ENCODE data around the gene CCNK.

CCNK gene

GRCh38 chr14:99534333-99534732 lies 53.1 kb downstream of the CCNK start:
- no peak overlapping the region for H3K9ac ChIP-seq (ENCODE audit: low read depth, low read length)
- peaks cover 48% of the 10 kb centered on the region for H3K4me1 ChIP-seq (ENCODE audit: control insufficient read depth, insufficient read depth, low read length)
- no peaks in the 10 kb centered on the region for H3K36me3 ChIP-seq (ENCODE audit: insufficient read depth, low read length)
- H3K27me3 ChIP-seq (ENCODE audit: control insufficient read depth, insufficient read depth, low read length), result no peaks in the 10 kb centered on the region
- H3K4me3 ChIP-seq (ENCODE audit: low read length), result no peak overlapping the region
- no peak overlapping the region for H3K4me2 ChIP-seq (ENCODE audit: low read length)
- no peaks in the 10 kb centered on the region for H3K9me3 ChIP-seq (replicated peaks; ENCODE audit: low read length)

- Histone ChIP-seq H3K4me3 (ENCODE audit: low read length) (no peak overlapping the region), H3K36me3 (ENCODE audit: insufficient read depth, low read length) (no peaks in the 10 kb centered on the region), H3K9ac (ENCODE audit: low read depth, low read length) (no peak overlapping the region), H3K9me3 (replicated peaks; ENCODE audit: low read length) (no peaks in the 10 kb centered on the region), H3K27me3 (ENCODE audit: control insufficient read depth, insufficient read depth, low read length) (no peaks in the 10 kb centered on the region), H3K4me1 (ENCODE audit: control insufficient read depth, insufficient read depth, low read length) (peaks cover 48% of the 10 kb centered on the region), H3K4me2 (ENCODE audit: low read length) (peak overlapping the region; percentile 37)
Measured at GRCh38 chr14:99534863-99535262, 53.7 kb downstream of the CCNK start.

GRCh38 chr14:99535448-99535847 lies 54.2 kb downstream of the CCNK start:
- Histone ChIP-seq H3K9me3 (replicated peaks; ENCODE audit: low read length) (no peaks in the 10 kb centered on the region), H3K27me3 (ENCODE audit: control insufficient read depth, insufficient read depth, low read length) (no peaks in the 10 kb centered on the region), H3K4me3 (ENCODE audit: low read length) (no peak overlapping the region), H3K4me1 (ENCODE audit: control insufficient read depth, insufficient read depth, low read length) (peaks cover 43% of the 10 kb centered on the region), H3K4me2 (ENCODE audit: low read length) (peak overlapping the region; percentile 37), H3K9ac (ENCODE audit: low read depth, low read length) (no peak overlapping the region), H3K36me3 (ENCODE audit: insufficient read depth, low read length) (no peaks in the 10 kb centered on the region)

- Histone ChIP-seq H3K4me1 (ENCODE audit: control insufficient read depth, insufficient read depth, low read length) (peaks cover 36% of the 10 kb centered on the region), H3K27me3 (ENCODE audit: control insufficient read depth, insufficient read depth, low read length) (peaks cover under 1% of the 10 kb centered on the region), H3K4me2 (ENCODE audit: low read length) (no peak overlapping the region), H3K4me3 (ENCODE audit: low read length) (no peak overlapping the region), H3K9me3 (replicated peaks; ENCODE audit: low read length) (no peaks in the 10 kb centered on the region), H3K9ac (ENCODE audit: low read depth, low read length) (no peak overlapping the region), H3K36me3 (ENCODE audit: insufficient read depth, low read length) (no peaks in the 10 kb centered on the region)
Measured at GRCh38 chr14:99535908-99536778, 54.9 kb downstream of the CCNK start.

GRCh38 chr14:99537399-99537798 lies 56.2 kb downstream of the CCNK start:
- no peaks in the 10 kb centered on the region for H3K36me3 ChIP-seq (ENCODE audit: insufficient read depth, low read length)
- peaks cover 29% of the 10 kb centered on the region for H3K4me1 ChIP-seq (ENCODE audit: control insufficient read depth, insufficient read depth, low read length)
- no peak overlapping the region for H3K4me2 ChIP-seq (ENCODE audit: low read length)
- H3K9ac ChIP-seq (ENCODE audit: low read depth, low read length), result no peak overlapping the region
- no peaks in the 10 kb centered on the region for H3K9me3 ChIP-seq (replicated peaks; ENCODE audit: low read length)
- H3K4me3 ChIP-seq (ENCODE audit: low read length), result no peak overlapping the region
- H3K27me3 ChIP-seq (ENCODE audit: control insufficient read depth, insufficient read depth, low read length), result peaks cover 4% of the 10 kb centered on the region

- no peak overlapping the region for H3K9ac ChIP-seq (ENCODE audit: low read depth, low read length)
Measured at GRCh38 chr14:99538275-99538674, 57.1 kb downstream of the CCNK start.

GRCh38 chr14:99538733-99539132 lies 57.5 kb downstream of the CCNK start:
- Histone ChIP-seq H3K27me3 (ENCODE audit: control insufficient read depth, insufficient read depth, low read length) (peaks cover 14% of the 10 kb centered on the region), H3K36me3 (ENCODE audit: insufficient read depth, low read length) (no peaks in the 10 kb centered on the region), H3K4me1 (ENCODE audit: control insufficient read depth, insufficient read depth, low read length) (peaks cover 29% of the 10 kb centered on the region), H3K4me3 (ENCODE audit: low read length) (no peak overlapping the region), H3K9ac (ENCODE audit: low read depth, low read length) (no peak overlapping the region), H3K4me2 (ENCODE audit: low read length) (no peak overlapping the region), H3K9me3 (replicated peaks; ENCODE audit: low read length) (no peaks in the 10 kb centered on the region)

More at GRCh38 chr14:99538275-99538674, 57.1 kb downstream of the CCNK start:
- H3K4me1 ChIP-seq (ENCODE audit: control insufficient read depth, insufficient read depth, low read length), result peaks cover 29% of the 10 kb centered on the region
- H3K4me3 ChIP-seq (ENCODE audit: low read length), result no peak overlapping the region
- H3K36me3 ChIP-seq (ENCODE audit: insufficient read depth, low read length), result no peaks in the 10 kb centered on the region
- peaks cover 11% of the 10 kb centered on the region for H3K27me3 ChIP-seq (ENCODE audit: control insufficient read depth, insufficient read depth, low read length)
- no peak overlapping the region for H3K4me2 ChIP-seq (ENCODE audit: low read length)
- no peaks in the 10 kb centered on the region for H3K9me3 ChIP-seq (replicated peaks; ENCODE audit: low read length)

GRCh38 chr14:99539491-99539890 lies 58.3 kb downstream of the CCNK start:
- H3K36me3 ChIP-seq (ENCODE audit: insufficient read depth, low read length), result no peaks in the 10 kb centered on the region
- H3K9me3 ChIP-seq (replicated peaks; ENCODE audit: low read length), result no peaks in the 10 kb centered on the region
- H3K27me3 ChIP-seq (ENCODE audit: control insufficient read depth, insufficient read depth, low read length), result peaks cover 20% of the 10 kb centered on the region
- peaks cover 25% of the 10 kb centered on the region for H3K4me1 ChIP-seq (ENCODE audit: control insufficient read depth, insufficient read depth, low read length)
- no peak overlapping the region for H3K4me3 ChIP-seq (ENCODE audit: low read length)
- H3K9ac ChIP-seq (ENCODE audit: low read depth, low read length), result no peak overlapping the region
- no peak overlapping the region for H3K4me2 ChIP-seq (ENCODE audit: low read length)

- Histone ChIP-seq H3K27me3 (ENCODE audit: control insufficient read depth, insufficient read depth, low read length) (peaks cover 28% of the 10 kb centered on the region), H3K9me3 (replicated peaks; ENCODE audit: low read length) (no peaks in the 10 kb centered on the region), H3K4me3 (ENCODE audit: low read length) (no peak overlapping the region), H3K4me1 (ENCODE audit: control insufficient read depth, insufficient read depth, low read length) (peaks cover 16% of the 10 kb centered on the region), H3K36me3 (ENCODE audit: insufficient read depth, low read length) (no peaks in the 10 kb centered on the region), H3K4me2 (ENCODE audit: low read length) (no peak overlapping the region), H3K9ac (ENCODE audit: low read depth, low read length) (no peak overlapping the region)
Measured at GRCh38 chr14:99540196-99541032, 59.2 kb downstream of the CCNK start.

- H3K4me1 ChIP-seq (ENCODE audit: control insufficient read depth, insufficient read depth, low read length), result peaks cover 12% of the 10 kb centered on the region
- peaks cover 35% of the 10 kb centered on the region for H3K27me3 ChIP-seq (ENCODE audit: control insufficient read depth, insufficient read depth, low read length)
- H3K36me3 ChIP-seq (ENCODE audit: insufficient read depth, low read length), result no peaks in the 10 kb centered on the region
- no peaks in the 10 kb centered on the region for H3K9me3 ChIP-seq (replicated peaks; ENCODE audit: low read length)
- no peak overlapping the region for H3K9ac ChIP-seq (ENCODE audit: low read depth, low read length)
- no peak overlapping the region for H3K4me2 ChIP-seq (ENCODE audit: low read length)
- no peak overlapping the region for H3K4me3 ChIP-seq (ENCODE audit: low read length)
Measured at GRCh38 chr14:99541211-99541610, 60.0 kb downstream of the CCNK start.

- Histone ChIP-seq H3K4me3 (ENCODE audit: low read length) (no peak overlapping the region), H3K9me3 (replicated peaks; ENCODE audit: low read length) (no peaks in the 10 kb centered on the region), H3K9ac (ENCODE audit: low read depth, low read length) (no peak overlapping the region), H3K4me1 (ENCODE audit: control insufficient read depth, insufficient read depth, low read length) (peaks cover 12% of the 10 kb centered on the region), H3K4me2 (ENCODE audit: low read length) (no peak overlapping the region), H3K36me3 (ENCODE audit: insufficient read depth, low read length) (no peaks in the 10 kb centered on the region), H3K27me3 (ENCODE audit: control insufficient read depth, insufficient read depth, low read length) (peaks cover 40% of the 10 kb centered on the region)
Measured at GRCh38 chr14:99541677-99542470, 60.7 kb downstream of the CCNK start.
